GM04503 (cell line): Measurements from ENCODE around the gene PDPR.
"Not testable (repeated sequence)": the region's sequence is repeated elsewhere in the genome, so short reads cannot be mapped to it uniquely, and the experiment has no call there.

ENCODE experiments used
- DNase-seq: peaks from one replicate; pipeline ENCODE4 v3.0.0-alpha.2; 2012; ENCODE audit warnings: low read depth

Gene PDPR

GRCh38 chr16:70128844-70129243 is 14.7 kb downstream of the PDPR start:
- DNase-seq = not testable (repeated sequence)

- DNase-seq = not testable (repeated sequence)
Measured at GRCh38 chr16:70135796-70136195, 21.7 kb downstream of the PDPR start.

GRCh38 chr16:70136595-70136994 is 22.5 kb downstream of the PDPR start:
- DNase-seq = not testable (repeated sequence)

- DNase-seq = not testable (repeated sequence)
Measured at GRCh38 chr16:70142739-70143138, 28.6 kb downstream of the PDPR start.

- not testable (repeated sequence) for DNase-seq
Measured at GRCh38 chr16:70143231-70143895, 29.2 kb downstream of the PDPR start.

- not testable (repeated sequence) for DNase-seq
Measured at GRCh38 chr16:70147853-70148252, 33.7 kb downstream of the PDPR start.

GRCh38 chr16:70148453-70148852 is 34.3 kb downstream of the PDPR start:
- not testable (repeated sequence) for DNase-seq

GRCh38 chr16:70149296-70149695 is 35.2 kb downstream of the PDPR start:
- DNase-seq = not testable (repeated sequence)

- DNase-seq = no peak
Measured at GRCh38 chr16:70151391-70151790, 37.3 kb downstream of the PDPR start.

- no peak for DNase-seq
Measured at GRCh38 chr16:70151941-70152509, 37.9 kb downstream of the PDPR start.

GRCh38 chr16:70152578-70153302 is 38.6 kb downstream of the PDPR start:
- no peak for DNase-seq

GRCh38 chr16:70154736-70155135 is 40.6 kb downstream of the PDPR start:
- not testable (repeated sequence) for DNase-seq

- DNase-seq = no peak
Measured at GRCh38 chr16:70156207-70156978, 42.3 kb downstream of the PDPR start.

- DNase-seq = no peak
Measured at GRCh38 chr16:70157105-70157476, 43.0 kb downstream of the PDPR start.

- no peak for DNase-seq
Measured at GRCh38 chr16:70157477-70158260, 43.5 kb downstream of the PDPR start.

GRCh38 chr16:70158261-70158939 is 44.3 kb downstream of the PDPR start:
- DNase-seq = no peak

GRCh38 chr16:70159355-70160348 is 45.5 kb downstream of the PDPR start:
- DNase-seq = no peak

GRCh38 chr16:70160388-70160787 is 46.3 kb downstream of the PDPR start:
- DNase-seq = no peak

GRCh38 chr16:70160821-70161220 is 46.7 kb downstream of the PDPR start:
- no peak for DNase-seq

GRCh38 chr16:70161350-70161749 is 47.2 kb downstream of the PDPR start:
- DNase-seq = no peak
